Gastroesophageal sphincter (tissue), 3 donors: ENCODE data around the gene CCDC146.

ENCODE experiments used
- POLR2AphosphoS5 ChIP-seq: sonication (generic); formaldehyde crosslinking; IDR thresholded peaks from one replicate; pipeline ENCODE4 v1.6.1; 2017; ENCODE audit warnings: antibody characterized with exemption
- TF ChIP-seq, protein P1 (sequence below), 4 experiments: fragments of 200-600 bp in 2 of 4; fragments of 450-650 bp in 2 of 4; sonication (generic) in 1 of 4; IDR thresholded peaks; one replicate each; pipeline ENCODE4 v1.5.1; 2017 to 2019; ENCODE audit warnings: antibody characterized with exemption in 4 of 4, mild to moderate bottlenecking in 2 of 4, moderate library complexity in 2 of 4

DNA sequence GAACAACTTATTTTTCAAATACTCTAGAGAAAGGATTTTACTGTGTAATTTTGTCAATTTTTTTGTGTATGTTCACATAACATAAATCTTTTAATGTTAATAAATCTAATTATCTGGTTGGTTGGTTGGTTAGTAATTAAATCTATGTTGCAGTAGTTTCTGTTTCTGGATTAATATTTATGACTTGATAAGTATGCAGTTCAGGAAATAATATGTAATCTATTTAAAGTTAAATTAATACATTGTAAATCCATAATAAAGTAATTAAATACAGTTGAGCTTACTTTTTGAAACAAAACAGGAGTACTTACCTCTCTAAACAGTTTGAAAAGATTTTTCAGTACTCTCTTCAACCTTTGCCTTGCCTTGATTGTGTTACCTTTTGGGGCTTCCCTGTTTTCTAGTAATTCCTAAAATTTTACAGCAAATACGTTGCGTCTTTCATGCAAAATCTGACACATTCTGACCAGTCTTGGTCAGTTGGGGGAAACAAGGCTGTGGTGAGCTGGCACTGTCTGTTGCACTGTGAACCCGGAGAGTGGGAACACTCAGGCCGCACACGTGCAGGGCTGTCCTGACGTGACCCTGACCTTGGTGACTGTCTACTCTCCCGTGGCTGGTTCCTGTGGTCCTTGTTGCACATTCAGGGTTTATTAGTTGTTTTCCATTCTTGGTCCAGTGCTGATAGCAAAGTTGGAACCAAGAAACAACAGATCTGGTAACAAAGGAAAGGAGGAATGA is 122.8 kb downstream of the CCDC146 start:
- TF ChIP-seq POLR2AphosphoS5, result no peak
- TF ChIP-seq, protein P1, sequence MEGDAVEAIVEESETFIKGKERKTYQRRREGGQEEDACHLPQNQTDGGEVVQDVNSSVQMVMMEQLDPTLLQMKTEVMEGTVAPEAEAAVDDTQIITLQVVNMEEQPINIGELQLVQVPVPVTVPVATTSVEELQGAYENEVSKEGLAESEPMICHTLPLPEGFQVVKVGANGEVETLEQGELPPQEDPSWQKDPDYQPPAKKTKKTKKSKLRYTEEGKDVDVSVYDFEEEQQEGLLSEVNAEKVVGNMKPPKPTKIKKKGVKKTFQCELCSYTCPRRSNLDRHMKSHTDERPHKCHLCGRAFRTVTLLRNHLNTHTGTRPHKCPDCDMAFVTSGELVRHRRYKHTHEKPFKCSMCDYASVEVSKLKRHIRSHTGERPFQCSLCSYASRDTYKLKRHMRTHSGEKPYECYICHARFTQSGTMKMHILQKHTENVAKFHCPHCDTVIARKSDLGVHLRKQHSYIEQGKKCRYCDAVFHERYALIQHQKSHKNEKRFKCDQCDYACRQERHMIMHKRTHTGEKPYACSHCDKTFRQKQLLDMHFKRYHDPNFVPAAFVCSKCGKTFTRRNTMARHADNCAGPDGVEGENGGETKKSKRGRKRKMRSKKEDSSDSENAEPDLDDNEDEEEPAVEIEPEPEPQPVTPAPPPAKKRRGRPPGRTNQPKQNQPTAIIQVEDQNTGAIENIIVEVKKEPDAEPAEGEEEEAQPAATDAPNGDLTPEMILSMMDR (IDR thresholded peaks at IDR 0.05), result no peak
